Measurements from ENCODE around the gene DDC.

- TF ChIP-seq CTCF (IDR thresholded peaks at IDR 0.05) (no peak), POLR2A (IDR thresholded peaks at IDR 0.05) (no peak)
Measured at GRCh38 chr7:50454968-50455367, 110.2 kb downstream of the DDC start.

Data from esophagus squamous epithelium (tissue), 4 donors.